GM18868 (cell line): ENCODE data around the gene SLX4IP.
"Not testable (repeated sequence)": the region's sequence is repeated elsewhere in the genome, so short reads cannot be mapped to it uniquely, and the experiment has no call there.

Experiments
- ATAC-seq: cut with Tn5 transposase; IDR thresholded peaks from one replicate; pipeline ENCODE4 v1.9.1; 2021; ENCODE audit warnings: mild to moderate bottlenecking, moderate library complexity; ENCODE audit not compliant: unreplicated experiment

SLX4IP gene

GRCh38 chr20:10434832-10435812, at the start of gene SLX4IP:
SLX4IP (plus strand) TSS chr20:10435305; CDS start chr20:10458205, 22,900 bp downstream.
- ATAC-seq, result peak; percentile 69

- no peak for ATAC-seq
Observed at GRCh38 chr20:10385850-10386544, 49.1 kb upstream of the SLX4IP start.

- ATAC-seq, result no peak
Observed at GRCh38 chr20:10387686-10388085, 47.4 kb upstream of the SLX4IP start.

GRCh38 chr20:10388597-10388996, 46.5 kb upstream of the SLX4IP start:
- ATAC-seq, result no peak

- ATAC-seq, result no peak
Observed at GRCh38 chr20:10390709-10391108, 44.4 kb upstream of the SLX4IP start.

GRCh38 chr20:10394752-10395151, 40.4 kb upstream of the SLX4IP start:
- not testable (repeated sequence) for ATAC-seq

GRCh38 chr20:10398834-10399369, 36.2 kb upstream of the SLX4IP start:
- no peak for ATAC-seq

- peak; percentile 54 for ATAC-seq
Observed at GRCh38 chr20:10402938-10403608, 32.0 kb upstream of the SLX4IP start.

- no peak for ATAC-seq
Observed at GRCh38 chr20:10404023-10404628, 31.0 kb upstream of the SLX4IP start.

- no peak for ATAC-seq
Observed at GRCh38 chr20:10404959-10405530, 30.1 kb upstream of the SLX4IP start.

- ATAC-seq, result no peak
Observed at GRCh38 chr20:10408108-10408813, 26.8 kb upstream of the SLX4IP start.

GRCh38 chr20:10411673-10412072, 23.4 kb upstream of the SLX4IP start:
- ATAC-seq, result no peak

- ATAC-seq, result peak; percentile 66
Observed at GRCh38 chr20:10412591-10413408, 22.3 kb upstream of the SLX4IP start.

- ATAC-seq, result no peak
Observed at GRCh38 chr20:10415013-10415650, 20.0 kb upstream of the SLX4IP start.

- not testable (repeated sequence) for ATAC-seq
Observed at GRCh38 chr20:10417218-10417617, 17.9 kb upstream of the SLX4IP start.

GRCh38 chr20:10419550-10420133, 15.5 kb upstream of the SLX4IP start:
- no peak for ATAC-seq

GRCh38 chr20:10423735-10424134, 11.4 kb upstream of the SLX4IP start:
- ATAC-seq, result no peak
